Right lobe of liver (tissue), 4 donors: ENCODE results near the gene PLCB4.

Source experiments
- POLR2A ChIP-seq: fragments of 450-650 bp; IDR thresholded peaks from one replicate; pipeline ENCODE4 v1.6.1; 2017; ENCODE audit warnings: antibody characterized with exemption, mild to moderate bottlenecking
- TF ChIP-seq, protein P1 (sequence below), 4 donors: fragments of 200-600 bp in 3 of 4; fragments of 450-650 bp in 1 of 4; IDR thresholded peaks; one replicate each; pipeline versions ENCODE4 v1.5.1 to v1.8.0; 2016 to 2022; ENCODE audit warnings: antibody characterized with exemption in 4 of 4, mild to moderate bottlenecking in 2 of 4
- donor health status: DM: no; HTN: no; CAD: no.
- donor health status: DM: no; HTN: no; CAD: no.
- donor health status: DM: no; HTN: yes; CAD: no.

DNA sequence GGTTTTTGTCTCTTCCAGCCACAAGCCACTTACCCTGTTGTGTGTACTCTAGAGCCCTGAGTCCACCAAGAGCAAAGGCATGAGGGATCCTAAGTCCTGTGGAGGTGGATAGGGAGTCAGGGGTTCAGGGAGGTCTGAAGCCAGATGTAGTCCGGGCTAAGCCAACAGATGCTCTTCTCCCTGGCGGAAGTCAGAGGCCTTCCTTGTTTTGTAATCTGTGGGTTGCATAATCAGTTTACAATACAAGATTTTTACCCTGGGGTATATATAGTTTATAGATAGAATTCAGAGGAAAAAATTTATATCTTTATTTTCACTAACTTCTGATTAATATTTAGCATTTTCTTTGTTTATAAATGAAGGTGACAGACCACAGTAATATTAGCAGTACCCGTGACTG lies 454.7 kb downstream of the PLCB4 start:
- TF ChIP-seq, protein P1, sequence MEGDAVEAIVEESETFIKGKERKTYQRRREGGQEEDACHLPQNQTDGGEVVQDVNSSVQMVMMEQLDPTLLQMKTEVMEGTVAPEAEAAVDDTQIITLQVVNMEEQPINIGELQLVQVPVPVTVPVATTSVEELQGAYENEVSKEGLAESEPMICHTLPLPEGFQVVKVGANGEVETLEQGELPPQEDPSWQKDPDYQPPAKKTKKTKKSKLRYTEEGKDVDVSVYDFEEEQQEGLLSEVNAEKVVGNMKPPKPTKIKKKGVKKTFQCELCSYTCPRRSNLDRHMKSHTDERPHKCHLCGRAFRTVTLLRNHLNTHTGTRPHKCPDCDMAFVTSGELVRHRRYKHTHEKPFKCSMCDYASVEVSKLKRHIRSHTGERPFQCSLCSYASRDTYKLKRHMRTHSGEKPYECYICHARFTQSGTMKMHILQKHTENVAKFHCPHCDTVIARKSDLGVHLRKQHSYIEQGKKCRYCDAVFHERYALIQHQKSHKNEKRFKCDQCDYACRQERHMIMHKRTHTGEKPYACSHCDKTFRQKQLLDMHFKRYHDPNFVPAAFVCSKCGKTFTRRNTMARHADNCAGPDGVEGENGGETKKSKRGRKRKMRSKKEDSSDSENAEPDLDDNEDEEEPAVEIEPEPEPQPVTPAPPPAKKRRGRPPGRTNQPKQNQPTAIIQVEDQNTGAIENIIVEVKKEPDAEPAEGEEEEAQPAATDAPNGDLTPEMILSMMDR (IDR thresholded peaks at IDR 0.05) = no peak
- TF ChIP-seq POLR2A = no peak
